NCI-H524 treated with DMSO at 0.1 percent for 48 hours (cell line): ENCODE measurements around the gene ANKS1B.

Experiments used
- DNase-seq: peaks from one replicate; lab custom pipeline; 2025; lab: John Stamatoyannopoulos, UW

The ANKS1B gene

DNA sequence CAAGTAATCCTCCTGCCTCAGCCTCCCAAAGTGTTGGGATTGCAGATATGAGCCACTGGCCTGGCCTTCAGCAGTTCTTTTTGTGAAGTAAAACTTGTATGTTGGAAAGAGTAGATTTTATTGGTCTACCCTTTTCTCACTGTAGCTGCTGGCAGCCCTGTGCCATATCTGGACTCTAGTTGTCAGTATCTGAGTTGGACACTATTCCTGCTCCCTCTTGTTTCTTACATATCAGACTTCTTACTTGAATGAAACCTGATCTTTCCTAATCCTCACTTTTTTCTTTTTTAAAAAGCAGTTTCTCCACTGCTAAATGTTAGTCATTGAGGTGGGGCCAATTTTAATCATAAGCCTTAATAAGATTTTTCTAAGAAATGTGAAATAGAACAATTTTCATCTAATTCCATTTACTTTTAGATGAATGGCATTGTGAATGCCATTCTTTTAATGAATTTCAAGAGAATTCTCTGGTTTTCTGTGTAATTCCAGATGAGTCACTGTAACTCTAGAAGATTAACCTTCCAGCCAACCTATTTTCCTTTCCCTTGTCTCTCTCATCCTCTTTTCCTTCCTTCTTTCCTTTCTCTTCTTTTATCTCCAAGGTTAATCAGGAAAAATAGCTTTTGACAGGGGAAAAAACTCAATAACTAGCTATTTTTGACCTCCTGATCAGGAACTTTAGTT is 1250.9 kb downstream of the ANKS1B start:
- DNase-seq = no peak

DNA sequence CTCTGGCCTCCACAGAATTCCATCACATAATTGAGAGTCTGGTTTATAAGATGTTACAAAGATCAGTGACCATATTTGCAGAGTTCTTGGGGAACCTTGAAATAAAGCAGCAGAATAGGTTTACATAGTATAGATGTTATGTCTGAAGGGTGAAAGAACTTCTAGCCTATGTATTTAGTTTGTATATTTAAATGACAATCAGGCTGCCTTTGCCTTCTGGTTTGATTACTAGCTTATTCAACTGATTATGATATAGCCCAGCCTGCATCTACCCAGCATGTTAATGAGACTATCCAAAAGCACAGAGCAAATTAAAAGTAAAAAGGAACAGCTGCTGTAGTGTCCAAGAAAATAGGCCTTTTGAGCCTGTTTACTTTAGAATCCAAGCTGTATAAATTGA is 1254.3 kb downstream of the ANKS1B start:
- no peak for DNase-seq

DNA sequence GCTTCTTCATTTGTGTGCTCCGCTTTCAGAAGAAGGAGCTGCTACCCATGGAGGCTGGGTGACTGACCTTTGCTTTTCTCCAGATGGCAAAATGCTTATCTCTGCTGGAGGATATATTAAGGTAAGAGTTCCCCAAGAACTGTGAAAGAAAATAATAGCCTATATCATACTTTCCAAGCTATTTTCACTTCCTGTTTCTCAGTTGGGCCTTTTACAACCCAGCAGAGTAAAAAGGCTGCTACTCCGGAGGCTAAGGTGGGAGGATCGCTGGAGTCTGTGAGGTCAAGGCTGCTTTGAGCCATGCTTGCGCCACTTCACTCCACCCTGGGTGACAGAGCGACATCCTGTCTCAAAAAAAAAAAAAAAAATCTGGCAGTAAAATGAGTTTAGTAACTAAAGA is 1257.5 kb downstream of the ANKS1B start:
- DNase-seq = no peak

DNA sequence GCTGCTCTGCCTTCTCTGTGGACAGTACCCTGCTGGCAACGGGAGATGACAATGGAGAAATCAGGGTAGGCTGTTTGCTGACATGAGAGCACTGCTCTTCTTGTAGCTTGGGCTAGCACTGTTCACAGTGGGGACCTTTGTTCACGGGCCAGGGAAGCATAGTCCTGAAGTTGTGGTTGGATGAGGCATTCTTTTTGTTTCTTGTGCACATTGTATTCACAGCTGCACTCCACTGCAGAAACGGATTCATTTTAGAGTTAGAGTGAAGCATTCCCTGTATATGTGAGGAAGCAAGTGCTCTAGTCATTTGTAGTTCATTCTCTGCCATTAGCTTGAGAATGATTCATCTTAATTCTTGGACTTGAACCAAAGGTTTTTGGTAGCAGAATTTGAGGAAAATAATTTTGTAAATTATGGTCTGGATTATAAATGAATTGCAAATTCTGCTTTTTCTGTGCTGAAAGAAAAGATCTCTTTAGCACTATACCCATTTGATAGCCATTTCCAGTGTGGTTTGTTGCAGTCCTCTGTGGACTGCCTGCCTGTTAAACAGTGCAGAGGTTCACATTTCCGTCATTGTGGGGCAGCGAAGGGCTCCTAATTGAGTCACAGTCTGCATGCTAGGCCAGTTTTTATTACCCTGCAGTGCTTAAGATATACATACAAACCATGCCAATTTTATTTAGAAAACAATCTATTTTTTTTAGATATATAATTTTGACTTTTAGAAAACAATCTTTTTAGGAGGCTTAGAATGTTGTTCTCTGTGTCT is 1259.1 kb downstream of the ANKS1B start:
- no peak for DNase-seq

DNA sequence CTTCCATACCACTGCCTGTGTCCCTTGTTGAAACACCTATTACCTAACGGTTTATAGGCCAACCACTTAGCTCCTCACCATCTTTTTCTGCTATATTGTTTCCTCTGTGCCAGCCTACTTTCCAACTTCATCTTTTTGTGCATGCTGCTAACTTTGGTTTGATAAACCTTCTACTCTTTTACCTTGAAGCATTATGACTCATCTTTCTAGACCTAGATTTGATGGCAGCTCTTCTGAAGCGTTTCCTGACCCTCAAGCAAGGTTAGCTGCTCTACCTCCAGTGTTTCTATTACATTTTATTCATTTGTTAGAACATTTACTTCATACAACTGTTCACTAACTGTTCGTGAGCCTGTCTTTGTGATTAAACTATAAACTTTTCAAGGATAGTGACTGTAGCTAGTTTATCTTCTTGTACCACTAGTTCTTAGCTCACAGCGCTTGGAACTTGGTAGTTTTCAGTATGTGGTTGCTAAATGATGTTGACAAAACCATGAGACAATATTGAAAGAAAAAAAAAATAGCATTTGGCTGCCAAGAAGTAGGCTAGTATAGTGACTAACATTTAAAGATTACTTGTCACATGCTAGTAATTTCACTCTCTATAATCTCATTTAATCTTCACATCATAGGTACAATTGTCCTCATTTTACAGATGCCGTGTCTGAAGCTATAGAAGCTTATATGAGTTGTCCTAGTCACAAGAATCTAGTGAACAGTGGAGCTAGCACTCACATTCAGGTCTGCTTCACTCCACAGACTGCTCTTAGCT is 1260.2 kb downstream of the ANKS1B start:
- DNase-seq = no peak

DNA sequence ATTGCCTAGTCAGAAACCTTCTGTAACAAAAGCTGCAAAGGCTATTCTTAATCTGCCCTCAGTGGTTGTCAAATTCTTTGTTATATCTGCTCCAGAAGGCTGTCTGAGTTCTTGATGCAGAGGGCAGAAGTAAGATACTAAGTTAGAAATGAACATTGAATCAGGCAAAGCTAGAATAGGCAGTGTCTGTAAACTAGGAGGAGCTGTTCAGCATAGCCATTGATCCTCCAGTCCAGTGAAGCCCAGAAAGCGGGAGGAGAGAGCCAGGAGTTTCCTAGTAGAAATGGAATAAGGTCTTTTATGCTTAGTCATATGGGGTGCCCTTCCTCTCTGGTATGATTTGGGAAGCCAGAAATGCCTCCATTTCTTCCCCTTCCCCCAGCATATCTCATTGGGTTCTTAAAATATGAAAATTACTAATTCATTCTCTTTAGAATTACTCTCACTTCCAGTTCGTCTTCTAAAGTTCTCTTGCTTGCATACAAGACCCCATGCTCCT is 1263.5 kb downstream of the ANKS1B start:
- DNase-seq = no peak

DNA sequence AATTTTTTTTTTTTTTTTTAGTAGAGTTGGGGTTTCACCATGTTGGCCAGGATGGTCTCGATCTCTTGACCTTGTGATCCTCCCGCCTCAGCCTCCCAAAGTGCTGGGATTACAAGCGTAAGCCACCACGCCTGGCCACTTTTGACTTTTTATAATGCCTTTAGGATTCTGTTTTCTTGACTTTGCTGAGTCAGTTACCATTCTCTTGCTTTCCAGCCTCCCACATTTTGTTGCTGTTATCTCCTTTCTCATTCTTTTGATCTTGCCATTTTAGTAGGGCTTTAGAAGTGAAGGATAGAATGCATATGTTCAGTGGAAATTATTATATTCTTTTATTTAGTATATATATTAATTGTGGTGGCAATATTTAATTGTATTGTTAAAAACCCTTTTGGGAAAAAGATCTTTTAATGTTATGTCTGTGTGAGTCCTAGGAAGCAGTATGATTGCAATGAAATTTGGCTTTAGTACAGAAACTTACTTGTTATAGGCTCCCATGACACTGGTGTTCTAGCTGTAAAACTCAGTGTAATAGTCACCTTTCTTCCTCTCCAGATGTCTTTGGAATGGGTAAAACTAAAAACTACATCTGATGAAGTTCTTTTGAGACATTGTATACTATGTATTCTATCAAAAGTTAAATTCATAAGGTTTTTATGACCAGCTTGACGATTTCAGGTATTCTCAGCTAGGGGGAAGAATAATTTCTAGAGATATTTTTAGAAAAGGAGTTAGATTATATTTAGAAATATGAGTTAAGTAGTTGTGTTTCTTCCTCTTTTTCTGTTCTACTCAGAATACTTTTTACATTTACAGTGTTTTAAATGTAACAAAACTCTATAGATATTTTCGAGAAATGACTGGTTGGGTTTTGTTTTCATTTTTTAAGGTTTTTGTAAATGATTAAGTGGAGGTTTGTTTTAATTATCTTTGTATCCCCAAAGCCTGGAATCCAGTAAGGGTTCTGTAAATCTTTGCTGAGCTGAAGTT is 1264.9 kb downstream of the ANKS1B start:
- no peak for DNase-seq

DNA sequence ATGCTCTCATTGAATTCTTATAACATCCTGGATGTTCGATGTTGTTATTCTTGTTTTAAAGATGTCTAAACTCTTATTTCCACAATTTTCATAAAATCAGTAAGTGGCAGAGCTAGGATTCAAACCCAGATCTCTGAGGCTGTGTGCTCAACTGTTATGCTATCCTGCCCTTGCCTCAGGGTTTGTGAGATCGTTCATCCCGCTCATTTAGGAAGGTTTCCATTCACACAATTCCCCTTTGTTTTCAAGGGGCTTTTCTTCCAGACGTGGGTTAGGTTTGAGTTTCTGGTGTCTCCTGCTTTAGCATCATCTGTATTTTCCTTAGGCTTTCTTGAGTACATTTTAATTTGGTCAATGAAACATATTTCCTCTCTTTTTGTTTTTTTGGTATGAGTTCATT is 1270.3 kb downstream of the ANKS1B start:
- no peak for DNase-seq

DNA sequence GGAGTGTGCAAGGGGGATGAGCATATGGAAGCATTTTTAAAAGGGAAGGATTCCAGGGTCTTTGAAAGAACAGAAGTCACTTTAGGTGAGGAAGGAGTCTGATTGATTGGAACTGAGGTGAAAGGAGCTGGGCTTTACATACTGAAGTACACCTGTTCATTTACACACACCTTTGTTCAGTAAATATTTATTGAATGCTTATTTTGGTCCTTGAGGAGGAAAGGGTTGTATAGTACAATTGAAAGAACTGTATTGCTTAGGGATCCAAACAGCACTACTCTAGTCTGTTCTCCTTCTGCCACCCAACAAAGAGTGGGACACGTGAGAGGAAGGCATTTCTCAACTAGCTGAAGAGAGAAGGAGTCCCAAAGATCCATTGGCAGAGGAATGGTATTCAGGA is 1275.7 kb downstream of the ANKS1B start:
- DNase-seq = no peak

DNA sequence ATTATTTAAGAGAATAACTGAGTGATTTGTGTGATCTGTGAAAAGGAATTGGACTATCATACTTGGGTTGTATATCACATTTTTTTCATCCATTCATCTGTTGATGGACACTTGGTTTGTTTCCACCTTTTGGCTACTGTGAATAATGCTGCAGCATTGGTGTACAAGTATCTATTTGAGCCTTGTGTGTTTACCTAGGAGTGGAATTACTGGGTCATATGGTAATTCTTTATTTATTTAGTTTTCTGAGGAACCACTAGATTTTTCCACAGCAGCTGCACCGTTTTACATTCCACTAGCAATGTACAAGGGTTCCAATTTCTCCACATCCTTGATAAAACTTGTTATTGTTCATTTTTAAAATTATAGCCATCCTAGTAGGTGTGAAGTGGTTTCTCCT is 1283.6 kb downstream of the ANKS1B start:
- no peak for DNase-seq

DNA sequence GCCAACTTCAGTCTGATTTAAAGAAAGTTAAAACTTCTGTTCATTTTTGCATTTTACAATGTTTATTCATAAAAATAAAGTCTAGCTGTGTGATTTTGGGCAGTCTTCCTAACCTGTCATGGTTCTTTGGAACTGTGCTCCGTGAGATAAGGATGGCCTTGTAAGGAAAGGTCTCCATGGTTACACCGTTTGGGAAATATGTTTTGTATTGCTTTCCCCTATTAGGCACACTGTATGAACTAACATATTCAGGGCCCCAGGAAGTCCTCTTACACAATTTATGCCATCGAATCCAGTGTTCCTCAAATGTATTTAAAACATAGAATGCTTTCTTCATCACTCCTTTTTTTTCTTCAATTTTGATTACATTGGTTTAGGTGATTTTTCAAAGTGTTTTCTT is 1285.2 kb downstream of the ANKS1B start:
- no peak for DNase-seq

DNA sequence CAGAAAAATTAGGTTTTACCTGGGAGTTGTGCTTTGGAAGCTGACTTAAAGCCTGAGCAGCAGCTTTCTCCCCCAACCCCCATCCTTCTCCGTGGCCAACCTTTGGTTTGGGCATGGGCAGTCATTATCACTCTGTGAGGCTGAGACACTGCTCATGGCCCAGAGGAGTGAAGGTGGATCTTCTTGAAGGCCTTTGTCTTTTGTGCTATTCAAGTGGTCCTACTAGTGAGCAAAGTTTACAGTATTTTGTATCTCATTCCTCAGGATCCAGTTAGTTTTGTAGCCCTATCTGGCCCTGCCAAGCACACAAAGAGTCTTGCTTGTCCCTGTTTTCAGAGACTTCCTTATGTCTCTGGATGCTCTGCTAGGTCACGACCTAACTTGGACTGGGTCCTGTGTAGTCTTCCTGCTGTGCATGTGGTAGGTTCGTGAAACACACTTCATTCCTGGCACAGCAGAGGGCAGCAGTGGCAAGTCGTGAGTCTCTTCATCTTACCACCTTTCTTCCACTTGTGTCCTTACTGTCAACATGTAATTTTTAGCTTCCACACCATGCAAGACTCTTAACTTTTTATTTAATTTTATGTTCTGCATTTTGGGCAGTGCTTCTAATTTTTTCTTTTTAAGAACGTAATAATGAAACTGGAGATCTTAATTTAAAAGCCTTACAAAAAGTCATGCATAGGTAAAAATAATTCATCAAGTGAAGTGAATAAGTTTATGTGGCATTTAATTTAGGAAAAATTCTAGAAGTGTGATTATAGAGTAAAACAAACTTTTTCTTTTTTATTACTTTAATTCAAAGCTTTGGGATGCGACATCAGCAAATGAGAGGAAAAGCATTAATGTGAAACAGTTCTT is 1285.9 kb downstream of the ANKS1B start:
- peak; percentile 5 for DNase-seq

DNA sequence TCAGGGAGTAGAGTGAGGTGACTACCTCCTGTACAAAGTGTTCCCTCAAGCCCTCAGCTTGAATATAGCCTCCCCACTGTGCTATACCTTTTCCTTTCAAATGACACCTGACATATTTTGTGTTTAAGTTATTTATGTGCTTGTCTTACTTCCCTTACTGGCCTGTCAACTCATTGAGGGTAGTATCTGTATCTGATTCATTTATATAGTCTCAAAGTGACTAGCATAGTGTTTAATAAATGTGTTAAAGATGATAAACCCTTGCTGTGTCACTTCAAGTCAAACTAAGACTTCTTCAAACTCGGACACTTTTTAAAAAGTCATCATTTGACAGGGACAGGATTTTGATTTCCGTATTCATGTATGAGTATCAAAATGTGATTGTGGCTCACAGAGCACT is 1287.5 kb downstream of the ANKS1B start:
- DNase-seq = no peak

DNA sequence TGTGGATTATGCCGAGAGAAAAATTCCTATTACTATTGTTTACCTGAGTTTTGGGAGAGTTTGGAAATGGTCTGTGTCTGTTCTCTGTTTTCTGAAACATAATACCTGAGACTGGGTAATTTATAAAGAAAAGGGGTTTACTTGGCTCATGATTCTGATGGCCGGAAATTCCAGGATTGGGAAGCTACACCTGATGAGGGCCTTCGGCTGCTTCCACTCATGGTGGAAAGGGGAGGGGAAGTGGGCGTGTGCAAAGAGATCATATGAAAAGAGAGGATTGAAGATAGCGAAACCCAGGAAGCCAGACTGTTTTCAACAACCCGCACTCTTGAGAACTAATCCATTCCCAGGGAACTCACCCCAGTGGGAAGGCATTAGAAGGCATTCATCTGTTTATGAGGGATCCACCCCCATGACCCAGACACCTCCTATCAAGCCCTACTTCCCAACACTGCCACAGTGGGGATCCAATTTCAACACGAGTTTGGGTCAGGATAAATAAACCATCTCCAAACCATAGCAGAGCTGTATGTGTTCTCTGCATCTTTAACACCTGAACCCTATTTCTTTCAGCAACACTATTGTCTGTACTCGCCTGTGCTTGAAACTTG is 1288.6 kb downstream of the ANKS1B start:
- DNase-seq = no peak

DNA sequence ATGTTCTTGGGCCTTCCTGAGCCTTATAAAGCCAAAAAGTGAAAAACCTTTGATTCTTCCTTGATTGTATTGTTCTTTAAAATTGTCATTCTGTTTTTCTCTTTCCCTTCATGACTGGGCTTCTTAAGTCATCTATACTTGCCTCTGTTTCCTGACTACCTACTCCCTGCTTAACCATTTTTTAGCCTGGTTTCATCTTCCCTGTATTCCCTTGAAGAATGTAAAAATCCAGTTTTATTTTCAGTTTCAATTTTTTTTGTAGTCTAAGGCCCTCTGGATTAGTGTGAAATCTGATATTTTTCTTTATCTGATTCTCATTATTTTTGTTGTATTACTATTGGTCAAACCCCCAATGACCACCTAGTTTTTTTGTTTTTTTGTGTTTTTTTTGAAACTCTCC is 1293.4 kb downstream of the ANKS1B start:
- DNase-seq = no peak

DNA sequence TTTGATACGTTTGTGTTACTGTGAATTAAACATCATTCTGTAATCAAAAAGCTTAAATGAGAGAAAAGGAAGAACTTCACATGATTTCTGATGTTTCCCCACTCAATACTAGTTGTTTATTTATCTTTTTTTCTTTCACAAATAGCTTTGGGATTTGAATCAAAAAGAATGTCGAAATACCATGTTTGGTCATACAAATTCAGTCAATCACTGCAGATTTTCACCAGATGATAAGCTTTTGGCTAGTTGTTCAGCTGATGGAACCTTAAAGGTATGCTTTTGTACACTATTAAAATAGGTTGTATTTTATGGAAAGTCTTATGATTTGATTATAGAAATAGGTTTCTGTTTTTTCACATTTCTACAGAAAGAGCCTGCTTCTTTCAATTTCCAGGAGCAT is 1298.1 kb downstream of the ANKS1B start:
- DNase-seq = no peak
